Non-pigmented ciliary epithelial cell (primary cell): ENCODE measurements around the gene CDH4.

Source experiments
- DNase-seq: peaks from one replicate; pipeline ENCODE4 v3.0.0-alpha.2; 2010; ENCODE audit warnings: low read depth

Gene CDH4

GRCh38 chr20:61670274-61670673 lies 418.2 kb downstream of the CDH4 start:
- no peak for DNase-seq

- no peak for DNase-seq
These were observed 419.5 kb downstream of the CDH4 start for GRCh38 chr20:61671559-61671958.

- no peak for DNase-seq
These were observed 421.2 kb downstream of the CDH4 start for GRCh38 chr20:61673152-61673847.

GRCh38 chr20:61674121-61674520 lies 422.1 kb downstream of the CDH4 start:
- DNase-seq: no peak

- DNase-seq: no peak
These were observed 422.6 kb downstream of the CDH4 start for GRCh38 chr20:61674688-61675087.

GRCh38 chr20:61677928-61678327 lies 425.9 kb downstream of the CDH4 start:
- DNase-seq: no peak

GRCh38 chr20:61678437-61678836 lies 426.4 kb downstream of the CDH4 start:
- DNase-seq: no peak

- no peak for DNase-seq
These were observed 427.4 kb downstream of the CDH4 start for GRCh38 chr20:61679473-61679872.

GRCh38 chr20:61680096-61680495 lies 428.0 kb downstream of the CDH4 start:
- DNase-seq: no peak

GRCh38 chr20:61682114-61682995 lies 430.3 kb downstream of the CDH4 start:
- DNase-seq: no peak

GRCh38 chr20:61682996-61683681 lies 431.1 kb downstream of the CDH4 start:
- no peak for DNase-seq

GRCh38 chr20:61683721-61684120 lies 431.7 kb downstream of the CDH4 start:
- no peak for DNase-seq

- no peak for DNase-seq
These were observed 432.1 kb downstream of the CDH4 start for GRCh38 chr20:61684136-61684535.

GRCh38 chr20:61684583-61685235 lies 432.6 kb downstream of the CDH4 start:
- DNase-seq: no peak

GRCh38 chr20:61685462-61685861 lies 433.4 kb downstream of the CDH4 start:
- DNase-seq: no peak

- DNase-seq: no peak
These were observed 434.2 kb downstream of the CDH4 start for GRCh38 chr20:61686051-61686936.

- no peak for DNase-seq
These were observed 436.4 kb downstream of the CDH4 start for GRCh38 chr20:61688411-61688810.

- no peak for DNase-seq
These were observed 438.1 kb downstream of the CDH4 start for GRCh38 chr20:61690150-61690549.

- DNase-seq: no peak
These were observed 439.2 kb downstream of the CDH4 start for GRCh38 chr20:61690993-61691838.

GRCh38 chr20:61691978-61692377 lies 439.9 kb downstream of the CDH4 start:
- DNase-seq: no peak
